ENCODE measurements around the gene TBC1D23. TPM values are rescaled to one million over a fixed set of nuclear protein-coding genes. Genes with fewer than 3 reads are reported as not detected.

TBC1D23 gene
- polyA plus RNA-seq, 3 donors = 10.2 to 22.7 (median 12.2) TPM

GRCh38 chr3:100245927-100246326 is 14.9 kb upstream of the TBC1D23 start:
- Mint-ChIP-seq H3K4me3 (no peak overlapping the region), H3K9me3 (peaks cover 0 to 5% (median 0%) of the 10 kb centered on the region in 7 donors), H3K36me3 (no peaks in the 10 kb centered on the region), H3K4me1 (no peaks in the 10 kb centered on the region), H3K27ac (peak overlapping the region in 1 of 7 donors; percentile 9), H3K27me3 (ENCODE audit: low read depth in 3 of 3) (peaks cover 0 to 4% (median 0%) of the 10 kb centered on the region in 3 donors)
- no peaks in the 10 kb centered on the region for H3K79me2 ChIP-seq (ENCODE audit: insufficient read depth, low read length)
- intact Hi-C loops (cut with micrococcal nuclease) = no loop called here
- H3K4me1 ChIP-seq (ENCODE audit: control insufficient read depth in 1 of 2, insufficient read depth in 2 of 2, low read length in 2 of 2) = no peaks in the 10 kb centered on the region
- no peaks in the 10 kb centered on the region for H3K36me3 ChIP-seq (replicated peaks in 1 of 2; ENCODE audit: control insufficient read depth in 1 of 2, insufficient read depth in 2 of 2, low read length in 2 of 2)
- H3K9me3 ChIP-seq (replicated peaks in 1 of 2; ENCODE audit: control insufficient read depth in 1 of 2, insufficient read depth in 1 of 2, low read length in 2 of 2) = no peaks in the 10 kb centered on the region
- 61% methylated on average over 3 of the region's 4 CpGs for WGBS (ENCODE audit: insufficient coverage)
- TF ChIP-seq CTCF (IDR thresholded peaks at IDR 0.05) = no peak
- no peaks in the 10 kb centered on the region for H4K20me1 ChIP-seq (ENCODE audit: insufficient read depth, low read length)
- H3K9ac ChIP-seq (ENCODE audit: insufficient read depth, low read length, poor library complexity, severe bottlenecking) = no peak overlapping the region
- H3K4me2 ChIP-seq (replicated peaks; ENCODE audit: extremely low read depth, low read length, poor library complexity, severe bottlenecking) = no peak overlapping the region
- no peaks in the 10 kb centered on the region for H3K27me3 ChIP-seq (ENCODE audit: control insufficient read depth in 2 of 2, insufficient read depth in 2 of 2, low read length in 2 of 2)
- H2AFZ ChIP-seq (ENCODE audit: insufficient read depth, low read depth, low read length, poor library complexity, severe bottlenecking) = no peak overlapping the region
- DNase-seq = no peak
- H3K27ac ChIP-seq (ENCODE audit: low read depth in 1 of 2, low read length in 2 of 2) = no peak overlapping the region
- no peak overlapping the region for H3K4me3 ChIP-seq (replicated peaks in 1 of 3; ENCODE audit: low read depth in 2 of 3, low read length in 3 of 3)

- no peak overlapping the region for H3K4me3 Mint-ChIP-seq
- H3K79me2 ChIP-seq (ENCODE audit: insufficient read depth, low read length) = no peaks in the 10 kb centered on the region
- H3K9ac ChIP-seq (ENCODE audit: insufficient read depth, low read length, poor library complexity, severe bottlenecking) = no peak overlapping the region
- no peak for DNase-seq
- H3K27ac Mint-ChIP-seq = no peak overlapping the region
- intact Hi-C loops (cut with micrococcal nuclease) = no loop called here
- no peak overlapping the region for H3K27ac ChIP-seq (ENCODE audit: low read depth in 1 of 2, low read length in 2 of 2)
- H3K9me3 ChIP-seq (replicated peaks in 1 of 2; ENCODE audit: control insufficient read depth in 1 of 2, insufficient read depth in 1 of 2, low read length in 2 of 2) = no peaks in the 10 kb centered on the region
- H3K36me3 Mint-ChIP-seq = no peaks in the 10 kb centered on the region
- peaks cover 0 to 4% (median 1%) of the 10 kb centered on the region in 7 donors for H3K9me3 Mint-ChIP-seq
- no peaks in the 10 kb centered on the region for H3K4me1 ChIP-seq (ENCODE audit: control insufficient read depth in 1 of 2, insufficient read depth in 2 of 2, low read length in 2 of 2)
- no peaks in the 10 kb centered on the region for H3K27me3 ChIP-seq (ENCODE audit: control insufficient read depth in 2 of 2, insufficient read depth in 2 of 2, low read length in 2 of 2)
- H4K20me1 ChIP-seq (ENCODE audit: insufficient read depth, low read length) = no peaks in the 10 kb centered on the region
- H2AFZ ChIP-seq (ENCODE audit: insufficient read depth, low read depth, low read length, poor library complexity, severe bottlenecking) = no peak overlapping the region
- no peaks in the 10 kb centered on the region for H3K36me3 ChIP-seq (replicated peaks in 1 of 2; ENCODE audit: control insufficient read depth in 1 of 2, insufficient read depth in 2 of 2, low read length in 2 of 2)
- no peaks in the 10 kb centered on the region for H3K4me1 Mint-ChIP-seq
- TF ChIP-seq CTCF (IDR thresholded peaks at IDR 0.05) = no peak
- no peak overlapping the region for H3K4me3 ChIP-seq (replicated peaks in 1 of 3; ENCODE audit: low read depth in 2 of 3, low read length in 3 of 3)
- H3K27me3 Mint-ChIP-seq (ENCODE audit: low read depth in 3 of 3) = peaks cover 0 to 4% (median 0%) of the 10 kb centered on the region in 3 donors
- no peak overlapping the region for H3K4me2 ChIP-seq (replicated peaks; ENCODE audit: extremely low read depth, low read length, poor library complexity, severe bottlenecking)
These were observed 13.8 kb upstream of the TBC1D23 start for GRCh38 chr3:100246999-100247398.

Data from CD14-positive monocyte (primary cell).